GM21526 (cell line): Measurements from ENCODE around the gene MYO18B.

Source experiments
- ATAC-seq: cut with Tn5 transposase; IDR thresholded peaks from one replicate; pipeline ENCODE4 v1.9.1; 2021; ENCODE audit warnings: moderate library complexity; ENCODE audit not compliant: unreplicated experiment, low FRiP score

MYO18B gene

DNA sequence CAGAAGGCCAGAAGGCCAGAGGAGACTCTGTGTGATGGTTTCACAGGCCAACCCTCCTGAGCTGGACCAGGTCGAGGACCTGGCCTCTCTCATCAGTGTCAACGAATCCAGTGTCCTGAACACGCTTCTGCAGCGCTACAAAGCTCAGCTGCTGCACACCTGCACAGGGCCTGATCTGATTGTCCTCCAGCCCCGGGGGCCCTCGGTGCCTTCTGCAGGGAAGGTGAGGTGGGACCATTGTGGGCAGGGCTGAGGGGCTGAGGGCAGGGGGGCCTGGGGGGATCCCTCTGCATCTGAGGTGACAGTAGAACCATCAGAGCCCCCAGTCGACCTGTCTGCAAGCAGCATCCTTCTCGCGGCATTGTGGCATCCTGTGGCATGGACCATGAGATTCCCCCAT is 30.3 kb downstream of the MYO18B start:
- no peak for ATAC-seq

DNA sequence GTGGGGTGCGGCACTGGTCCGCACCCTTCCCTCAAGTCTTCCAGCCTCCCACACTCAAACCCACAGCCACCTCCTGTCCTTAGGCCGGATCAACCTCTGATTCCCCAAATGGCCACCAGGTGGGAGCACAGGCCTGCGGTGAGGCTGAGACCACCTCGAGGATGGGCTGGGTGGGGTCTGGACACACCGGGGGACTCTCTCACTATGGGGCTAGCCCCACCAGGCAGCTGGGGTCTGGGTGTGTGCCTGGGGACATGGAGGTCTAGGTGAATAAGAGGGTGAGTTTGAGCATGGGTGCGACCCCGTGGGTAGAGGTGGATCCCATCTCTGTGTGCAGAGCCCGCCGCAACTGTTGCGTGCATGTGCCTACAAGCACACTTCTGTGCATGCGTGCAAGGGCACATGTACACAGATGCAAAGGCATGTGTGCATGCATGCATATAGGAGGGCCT is 32.6 kb downstream of the MYO18B start:
- no peak for ATAC-seq

DNA sequence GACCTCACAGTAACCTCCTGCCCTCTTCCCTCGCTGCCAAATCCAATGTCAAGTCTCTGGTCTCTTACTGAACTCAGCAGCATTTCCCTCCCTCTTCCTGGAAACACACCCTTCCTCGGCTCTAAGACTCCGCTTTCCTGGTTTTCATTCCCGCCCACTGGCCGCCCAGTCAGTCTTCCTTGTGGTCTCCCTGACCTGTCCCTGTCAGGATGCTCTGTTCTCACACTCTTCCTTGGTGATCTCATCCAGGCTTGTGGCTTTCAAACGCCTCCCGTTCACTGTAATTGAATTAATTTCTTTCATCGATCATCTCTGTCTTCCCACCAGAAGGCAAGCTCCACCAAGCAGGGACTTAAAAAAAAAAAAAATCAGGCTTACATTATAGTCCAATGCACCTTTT is 33.5 kb downstream of the MYO18B start:
- no peak for ATAC-seq

DNA sequence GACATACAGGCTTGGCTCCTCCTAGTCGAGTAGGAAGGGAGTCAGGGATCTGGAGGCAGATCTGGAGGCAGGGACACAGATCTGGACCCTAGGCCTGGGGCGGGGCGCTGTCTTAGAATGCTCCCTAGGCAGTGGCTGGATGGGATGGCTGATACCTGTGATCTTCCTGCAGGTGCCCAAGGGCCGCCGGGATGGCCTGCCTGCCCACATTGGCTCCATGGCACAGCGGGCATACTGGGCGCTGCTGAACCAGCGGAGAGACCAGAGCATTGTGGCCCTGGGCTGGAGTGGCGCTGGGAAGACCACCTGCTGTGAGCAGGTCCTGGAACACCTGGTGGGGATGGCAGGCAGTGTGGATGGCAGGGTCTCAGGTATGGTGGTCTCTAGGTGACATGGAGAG is 35.4 kb downstream of the MYO18B start:
- no peak for ATAC-seq

DNA sequence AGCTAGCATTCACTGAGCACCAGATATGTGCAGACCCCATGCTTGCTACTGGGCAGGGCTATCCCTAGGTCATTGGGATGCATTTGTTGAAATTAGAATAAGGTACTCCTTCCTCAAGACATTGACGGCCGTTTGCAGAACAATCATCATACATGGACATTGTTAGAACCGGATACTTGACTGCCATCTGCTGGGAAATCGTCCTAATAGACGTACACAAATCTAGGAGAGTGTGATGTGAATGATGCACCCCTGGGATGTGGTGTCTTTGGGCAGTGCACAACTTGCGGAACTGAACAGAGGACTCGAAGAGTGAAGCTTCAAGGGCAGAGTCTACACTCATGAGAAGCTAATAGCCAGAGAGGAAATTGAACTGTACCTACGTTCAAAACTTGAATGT is 35.9 kb downstream of the MYO18B start:
- ATAC-seq, result no peak

DNA sequence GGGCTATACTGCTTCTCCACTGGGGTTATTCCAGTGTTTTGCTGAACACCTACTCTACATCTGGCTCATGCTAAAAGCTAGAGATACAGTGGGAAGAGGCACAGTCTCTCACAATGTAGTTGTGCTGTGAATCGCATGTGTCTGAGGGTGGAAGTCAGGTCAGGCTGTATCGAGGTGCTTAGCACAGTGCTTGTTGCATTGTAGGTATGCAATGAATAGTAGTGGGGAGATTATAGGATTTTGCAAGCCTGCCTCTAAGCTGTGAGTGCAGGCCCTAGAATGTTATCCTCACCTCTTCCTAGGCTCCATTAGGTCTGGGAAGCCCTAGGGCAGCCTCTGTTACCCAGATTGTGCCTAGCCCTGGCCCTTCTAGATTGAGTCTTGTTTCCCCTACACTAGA is 37.4 kb downstream of the MYO18B start:
- ATAC-seq, result no peak

DNA sequence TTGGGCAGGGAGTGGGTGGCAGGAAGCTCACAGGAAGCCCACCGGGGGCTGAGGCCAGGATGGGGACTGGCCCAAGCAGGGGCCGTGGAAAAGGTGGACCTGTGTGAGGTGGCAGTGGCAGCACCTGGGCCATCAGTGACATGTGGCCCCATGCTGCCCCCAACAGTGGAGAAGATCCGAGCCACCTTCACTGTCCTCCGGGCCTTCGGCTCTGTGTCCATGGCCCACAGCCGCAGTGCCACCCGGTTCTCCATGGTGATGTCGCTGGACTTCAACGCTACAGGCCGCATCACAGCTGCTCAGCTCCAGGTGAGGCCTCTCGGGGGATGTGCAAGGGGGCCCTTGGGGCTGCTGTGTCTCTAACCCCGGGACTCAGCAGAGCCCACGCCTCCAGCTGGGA is 37.9 kb downstream of the MYO18B start:
- ATAC-seq, result no peak

DNA sequence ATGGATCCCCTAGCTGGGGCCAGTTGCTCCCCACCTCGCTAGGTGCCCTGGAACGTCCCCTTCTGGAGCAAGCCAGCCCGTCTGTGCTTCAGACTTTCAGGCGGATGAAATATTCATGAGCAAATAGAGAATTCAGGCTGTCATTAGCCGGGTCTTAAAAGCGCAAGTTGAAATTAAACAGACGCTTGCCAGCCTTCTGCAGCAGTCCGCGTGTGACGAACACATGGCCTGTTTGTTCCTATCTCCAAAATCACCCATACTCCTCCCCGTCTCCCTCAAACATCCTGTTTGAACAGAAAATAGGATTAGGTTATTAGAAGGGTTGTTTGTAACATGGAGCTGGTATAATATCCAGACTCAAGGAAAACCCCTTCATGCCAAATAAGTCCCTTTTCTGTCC is 38.7 kb downstream of the MYO18B start:
- ATAC-seq, result no peak

DNA sequence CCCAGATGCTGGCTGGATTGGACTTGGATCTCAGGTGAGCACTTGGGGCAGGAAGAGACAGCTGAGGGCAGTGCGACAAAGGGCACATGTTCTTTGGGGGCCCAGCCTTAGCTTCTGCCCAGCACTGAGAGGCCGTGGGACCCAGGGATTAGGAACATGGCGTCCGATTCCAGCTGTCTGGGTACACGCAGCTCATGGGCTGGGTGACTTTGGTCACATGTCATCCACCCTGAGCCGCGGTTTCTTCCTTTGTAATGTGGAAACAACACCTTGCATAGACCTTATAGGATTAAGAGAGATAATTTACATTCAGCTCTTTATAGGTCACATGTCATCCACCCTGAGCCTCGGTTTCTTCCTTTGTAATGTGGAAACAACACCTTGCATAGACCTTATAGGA is 39.8 kb downstream of the MYO18B start:
- ATAC-seq, result no peak

DNA sequence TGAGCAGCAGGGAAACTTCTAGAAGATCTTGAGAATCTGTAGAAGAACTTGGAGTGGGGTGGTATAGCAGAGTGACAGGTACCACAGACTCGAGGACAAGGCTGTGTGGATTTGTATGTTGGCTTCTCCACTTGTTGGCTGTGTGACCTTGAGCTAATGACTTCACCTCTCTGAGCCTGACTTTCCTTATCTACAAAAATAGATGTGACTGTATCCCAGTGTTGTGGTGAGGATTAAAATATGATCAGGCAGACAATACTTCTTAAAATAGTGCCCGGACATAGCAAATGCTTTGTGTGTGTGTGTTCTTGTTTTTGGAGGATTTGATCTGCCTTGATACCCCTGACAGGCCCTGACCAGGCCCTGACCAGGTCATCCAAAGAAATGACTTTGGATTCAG is 40.8 kb downstream of the MYO18B start:
- no peak for ATAC-seq

DNA sequence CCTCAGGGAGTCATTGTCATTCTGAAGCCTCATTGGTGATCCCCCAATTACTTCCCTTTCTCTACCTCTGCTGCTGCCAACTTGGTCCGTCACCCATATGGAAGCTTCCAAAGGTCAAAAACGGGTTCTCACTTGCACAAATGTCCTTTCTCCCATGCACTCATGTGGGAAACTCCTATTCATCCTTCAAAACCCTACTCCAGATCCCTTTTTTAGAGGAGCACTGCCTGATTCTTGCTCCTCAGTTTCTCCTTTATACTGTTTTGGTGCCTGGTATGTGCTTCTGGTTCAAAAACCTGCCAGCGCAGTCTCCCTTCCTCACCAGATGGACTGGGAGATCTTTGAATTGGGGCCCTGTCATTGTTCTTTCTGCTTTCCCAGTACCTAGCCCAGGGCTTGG is 41.9 kb downstream of the MYO18B start:
- ATAC-seq, result no peak

DNA sequence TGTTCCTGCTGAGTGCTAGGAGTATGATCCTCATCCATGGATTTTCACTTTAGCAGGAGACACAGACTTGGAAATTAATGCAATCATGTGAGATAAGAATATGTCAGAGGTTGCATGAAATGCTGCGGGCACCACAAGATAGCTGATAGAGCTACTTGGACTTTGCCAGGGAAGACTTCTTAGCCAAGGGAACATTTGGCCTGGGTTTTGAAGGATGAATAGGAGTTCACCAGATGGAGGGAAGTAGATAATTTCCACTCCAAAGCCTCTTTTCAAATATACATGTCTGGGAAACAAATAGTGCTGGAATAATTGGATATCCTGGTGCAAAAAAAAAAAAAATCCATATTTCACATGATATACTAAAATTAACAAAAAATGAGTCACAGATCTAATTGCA is 44.2 kb downstream of the MYO18B start:
- ATAC-seq, result no peak

DNA sequence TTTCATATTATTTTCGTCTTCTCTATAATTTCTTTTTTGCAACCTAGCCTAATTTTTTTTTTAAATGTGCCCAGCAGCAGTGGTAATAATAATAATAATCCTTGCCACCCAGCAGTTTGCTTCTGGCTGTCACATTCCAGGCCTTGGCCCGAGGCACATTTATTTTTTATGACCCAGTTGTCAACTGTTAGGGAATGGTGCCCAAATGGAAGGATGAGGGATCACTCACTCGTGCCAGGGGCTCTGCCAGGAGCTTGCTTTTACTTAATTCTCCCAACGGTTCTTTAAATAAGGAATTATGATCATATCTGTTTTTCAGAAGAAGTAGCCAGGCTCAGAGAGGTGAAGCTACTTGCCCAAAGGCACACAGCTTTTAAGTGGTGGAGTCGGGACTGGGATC is 49.6 kb downstream of the MYO18B start:
- no peak for ATAC-seq

DNA sequence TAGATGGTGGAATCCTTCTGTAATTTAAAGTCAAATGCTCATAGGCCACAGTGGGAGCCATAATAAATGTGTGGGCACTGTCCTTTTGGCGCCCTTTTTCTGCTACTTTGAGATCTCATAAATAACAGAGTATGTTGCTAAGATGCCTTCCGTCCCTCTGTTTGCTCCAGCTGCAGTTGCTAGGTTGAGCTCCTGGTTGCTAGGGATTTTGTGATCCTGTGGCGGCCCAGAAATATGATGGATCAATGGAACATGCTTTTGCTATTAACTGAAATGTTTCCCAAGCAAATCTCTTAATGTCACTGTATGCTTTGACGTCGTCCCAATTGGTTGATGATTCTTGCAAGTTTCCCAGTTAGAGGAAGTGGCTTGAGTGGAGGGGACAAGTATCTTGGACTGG is 53.5 kb downstream of the MYO18B start:
- ATAC-seq, result no peak

DNA sequence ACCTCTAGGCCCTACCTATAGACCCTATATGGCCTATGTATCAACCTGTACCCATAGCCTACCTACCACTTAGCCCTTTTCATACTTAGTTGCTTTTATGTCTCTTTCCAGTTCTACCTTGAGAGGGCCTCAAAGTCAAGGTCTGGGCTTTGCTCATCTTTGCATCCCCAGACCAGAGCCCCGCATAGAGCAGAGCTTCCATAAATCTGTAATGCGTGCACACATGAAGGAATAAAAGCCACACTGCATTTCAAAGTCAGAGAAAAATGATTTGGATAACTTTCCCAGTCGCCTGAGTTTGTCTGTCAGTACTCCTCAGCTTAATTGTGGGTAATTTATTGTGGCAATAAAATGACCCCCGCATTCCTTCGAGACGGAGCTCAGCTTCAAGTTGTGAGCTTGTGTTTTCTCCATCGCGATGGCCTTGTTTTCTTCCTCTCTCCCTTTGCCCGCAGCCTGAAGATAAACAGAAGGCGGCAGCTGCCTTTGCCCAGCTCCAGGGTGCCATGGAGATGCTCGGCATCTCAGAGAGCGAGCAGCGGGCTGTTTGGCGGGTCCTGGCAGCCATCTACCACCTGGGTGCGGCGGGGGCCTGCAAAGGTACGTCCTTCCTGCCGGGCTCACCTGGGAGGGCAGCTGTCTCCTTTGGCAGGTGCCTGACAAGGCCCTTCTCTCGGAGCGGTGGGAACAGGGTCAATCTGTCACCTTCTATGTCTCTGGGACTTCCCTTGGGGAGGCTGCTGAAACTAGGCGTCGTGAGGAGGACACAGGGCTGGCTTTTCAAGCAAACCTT is 55.7 kb downstream of the MYO18B start:
- no peak for ATAC-seq

DNA sequence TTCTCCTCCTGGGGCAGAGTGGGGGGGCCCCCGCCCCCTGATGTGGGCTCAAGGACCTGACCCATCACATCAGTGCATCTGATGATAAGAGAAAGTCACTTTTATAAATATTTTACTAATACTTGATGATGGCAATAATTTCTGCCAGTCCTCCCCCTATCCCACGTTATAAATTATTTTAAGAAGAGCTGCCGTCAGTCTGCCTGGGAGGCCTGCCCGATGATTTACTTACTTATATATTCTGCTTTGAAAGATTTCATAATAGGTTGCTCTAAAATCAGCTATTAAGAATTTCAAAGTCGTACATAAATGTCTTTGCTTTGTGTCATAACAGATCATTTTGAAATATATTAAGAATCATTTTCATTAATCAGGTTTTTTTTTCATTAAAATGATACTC is 58.8 kb downstream of the MYO18B start:
- ATAC-seq, result no peak

DNA sequence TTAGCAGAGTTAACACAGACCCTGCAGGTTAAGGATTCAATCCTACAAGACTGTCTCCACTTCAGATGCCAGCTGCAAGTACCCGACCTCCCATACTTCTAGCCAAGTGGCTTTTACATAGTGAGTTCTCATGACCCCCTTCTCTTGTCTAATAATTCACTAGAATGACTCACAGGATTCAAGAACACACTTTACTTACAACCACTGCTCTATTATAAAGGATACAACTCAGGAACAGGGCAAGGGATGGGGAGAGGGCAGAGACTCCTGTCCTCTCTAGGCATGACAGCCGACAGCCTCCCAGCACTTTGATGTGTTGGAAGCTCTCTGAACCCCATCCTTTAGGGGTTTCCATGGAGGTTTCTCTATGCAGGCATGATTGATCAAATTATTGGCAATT is 60.0 kb downstream of the MYO18B start:
- no peak for ATAC-seq

DNA sequence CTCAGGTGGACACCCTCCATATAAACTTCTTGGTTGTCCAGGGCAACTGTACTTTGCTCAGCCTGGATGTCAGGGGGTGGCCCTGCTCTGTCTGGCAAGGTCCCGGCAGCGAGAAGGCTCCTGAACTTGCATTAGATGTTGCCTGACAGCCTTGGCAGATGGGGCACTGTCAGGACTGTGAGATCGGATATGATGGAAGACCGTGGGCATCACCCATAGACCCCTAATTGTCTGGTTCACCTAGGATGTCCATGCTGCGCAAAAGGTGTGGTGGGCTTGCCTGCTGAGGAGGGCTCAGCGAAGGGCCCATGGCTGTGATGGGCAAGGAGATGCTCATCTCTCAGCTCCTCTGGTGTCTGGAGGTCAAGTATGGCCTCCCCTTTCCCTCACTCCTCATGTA is 62.7 kb downstream of the MYO18B start:
- ATAC-seq, result no peak

DNA sequence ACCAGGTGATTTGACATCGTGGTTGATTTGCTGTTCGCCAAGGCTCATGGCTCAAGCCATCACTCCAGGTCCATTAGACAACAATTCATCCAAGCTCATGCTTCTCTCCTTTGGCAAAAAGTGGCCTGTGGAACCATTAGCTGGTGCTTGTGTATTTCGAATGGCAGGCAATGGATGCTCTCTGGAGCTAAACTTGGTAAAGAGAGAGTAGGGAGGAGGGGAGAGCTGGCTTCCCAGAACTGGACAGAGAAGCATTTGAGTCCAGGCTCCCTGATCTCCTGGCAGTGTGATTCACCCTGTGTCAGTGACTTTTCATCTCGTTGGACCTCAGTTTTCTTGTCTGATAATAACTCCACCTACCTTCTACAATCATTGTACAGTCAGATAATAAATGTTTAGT is 64.6 kb downstream of the MYO18B start:
- no peak for ATAC-seq

DNA sequence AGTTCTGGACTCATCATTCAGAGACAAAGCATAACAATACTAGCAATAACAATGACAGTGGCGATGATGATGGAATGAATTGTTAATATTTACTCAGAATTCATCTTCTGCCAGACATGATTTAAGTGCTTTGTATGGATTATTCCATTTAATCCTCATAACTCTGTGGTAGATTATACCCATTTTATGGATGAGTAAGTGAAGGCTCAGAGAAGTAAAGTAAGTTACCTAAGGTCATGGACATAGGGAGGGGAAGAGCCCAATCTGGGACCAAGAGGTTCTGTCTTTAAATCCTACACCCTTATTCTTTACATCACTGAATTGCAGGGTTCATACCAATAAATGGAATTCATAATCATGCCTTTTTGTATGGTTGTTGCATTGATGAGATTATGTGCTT is 72.7 kb downstream of the MYO18B start:
- no peak for ATAC-seq

DNA sequence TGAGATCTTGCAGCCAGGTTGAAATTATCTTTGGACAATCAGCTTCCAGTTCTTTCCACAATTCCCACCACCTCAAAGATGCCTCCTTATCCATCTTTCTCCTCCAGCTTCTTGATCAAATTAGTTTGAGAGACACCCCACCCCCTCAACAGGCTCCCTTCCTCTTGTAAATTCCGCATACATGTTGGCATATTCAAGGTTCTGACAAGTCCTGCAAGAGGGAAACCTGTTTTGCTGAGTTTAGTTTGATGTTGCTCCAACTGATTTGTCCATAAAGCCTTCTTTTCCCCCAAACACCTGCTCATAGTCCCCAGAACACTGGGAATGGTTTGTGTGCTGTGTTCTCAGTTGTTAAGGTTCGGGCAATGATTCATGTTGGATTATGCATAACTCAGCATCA is 73.6 kb downstream of the MYO18B start:
- no peak for ATAC-seq

DNA sequence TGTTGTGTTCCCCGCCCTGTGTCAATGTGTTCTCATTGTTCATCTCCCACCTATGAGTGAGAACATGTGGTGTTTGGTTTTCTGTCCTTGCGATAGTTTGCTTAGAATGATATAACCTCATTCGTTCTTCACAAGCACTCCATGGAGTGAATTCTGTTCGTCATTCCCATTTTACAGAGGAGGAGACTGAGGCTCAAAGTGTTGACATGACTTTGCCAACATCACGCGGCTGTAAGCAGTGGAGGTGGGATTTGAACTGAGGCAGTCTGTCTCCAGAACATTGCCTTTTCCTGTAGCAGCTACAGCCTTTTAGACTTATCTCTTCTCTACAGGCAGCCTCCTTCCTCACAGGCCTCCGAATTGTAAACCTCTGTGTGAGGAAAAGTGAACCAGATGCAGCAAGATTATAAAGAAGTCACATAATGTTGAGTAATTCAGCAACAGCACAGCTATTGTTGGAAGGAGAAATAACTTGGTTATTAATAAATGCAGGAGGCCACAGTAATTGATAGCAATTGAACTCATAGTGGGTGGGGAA is 74.6 kb downstream of the MYO18B start:
- no peak for ATAC-seq
